SU-DHL-6 (cell line): ENCODE data around the gene FAM124B.

Experiments
- CTCF ChIP-seq: fragments of 200-600 bp; sonication (generic); IDR thresholded peaks from one replicate; pipeline ENCODE4 v1.5.1; 2017; ENCODE audit warnings: antibody characterized with exemption, mild to moderate bottlenecking, low read length, moderate library complexity; ENCODE audit not compliant: insufficient read depth, poor library complexity, severe bottlenecking
- EZH2phosphoT487 ChIP-seq: fragments of 200-600 bp; sonication (generic), shearing (Covaris generic); conservative IDR thresholded peaks from 2 replicates; pipeline ENCODE4 v1.6.1; 2018; ENCODE audit warnings: mild to moderate bottlenecking, antibody characterized with exemption, low read length, moderate library complexity, mixed read lengths

GRCh38 chr2:224417361-224417729, 15.4 kb upstream of the FAM124B start:
- TF ChIP-seq CTCF = no peak
- no peak for TF ChIP-seq EZH2phosphoT487
